Astrocyte (in vitro differentiated cells and primary cell): ENCODE measurements around the gene B3GALNT2. TPM values are rescaled to one million over a fixed set of nuclear protein-coding genes. Genes with fewer than 3 reads are reported as not detected.

Experiments
- DNase-seq: peaks from one replicate; pipeline ENCODE4 v3.0.0-alpha.2; 2010; ENCODE audit warnings: low read depth
- FAIRE-seq: peaks from 2 replicates; lab custom pipeline; 2011; peaks lifted over from hg19 to GRCh38; lab: Jason Lieb, UNC
- H2AFZ ChIP-seq: 2 replicates; pipeline ENCODE4 v1.6.0; 2012; ENCODE audit warnings: low read depth, low read length, inconsistent platforms
- H3K27ac ChIP-seq: 2 replicates; pipeline ENCODE4 v1.5.1; 2011; ENCODE audit warnings: low read depth, low read length, inconsistent platforms
- H3K27me3 ChIP-seq: 2 replicates; pipeline ENCODE4 v1.6.0; 2011; ENCODE audit warnings: low read length, inconsistent platforms; ENCODE audit not compliant: insufficient read depth
- H3K36me3 ChIP-seq: 2 replicates; pipeline ENCODE4 v1.5.1; 2011; ENCODE audit warnings: low read length, inconsistent platforms; ENCODE audit not compliant: insufficient read depth
- H3K4me1 ChIP-seq: 2 replicates; pipeline ENCODE4 v1.5.1; 2011; ENCODE audit warnings: low read length, inconsistent platforms; ENCODE audit not compliant: insufficient read depth
- H3K4me2 ChIP-seq: 2 replicates; pipeline ENCODE4 v1.6.0; 2012; ENCODE audit warnings: low read length, inconsistent platforms
- H3K4me3 ChIP-seq: 2 replicates; pipeline ENCODE4 v1.5.1; 2011; ENCODE audit warnings: low read depth, mild to moderate bottlenecking, low read length, inconsistent platforms; ENCODE audit not compliant: insufficient read depth
- H3K79me2 ChIP-seq: 2 replicates; pipeline ENCODE4 v1.6.0; 2012; ENCODE audit warnings: mild to moderate bottlenecking, low read length, inconsistent platforms; ENCODE audit not compliant: insufficient read depth
- H3K9ac ChIP-seq: 2 replicates; pipeline ENCODE4 v1.6.0; 2012; ENCODE audit warnings: mild to moderate bottlenecking, low read length, inconsistent platforms
- H3K9me3 ChIP-seq: 2 replicates; pipeline ENCODE4 v1.5.1; 2012; ENCODE audit warnings: low read depth, mild to moderate bottlenecking, low read length, inconsistent platforms; ENCODE audit not compliant: insufficient read depth
- H4K20me1 ChIP-seq: 2 replicates; pipeline ENCODE4 v1.6.0; 2012; ENCODE audit warnings: low read length, inconsistent platforms; ENCODE audit not compliant: insufficient read depth
- H3K27ac Mint-ChIP-seq: one replicate; pipeline ENCODE4 v1.8.0; 2021; ENCODE audit warnings: mild to moderate bottlenecking, mixed read lengths; ENCODE audit not compliant: unreplicated experiment
- H3K27me3 Mint-ChIP-seq: one replicate; pipeline ENCODE4 v1.8.0; 2021; ENCODE audit warnings: low read depth, mixed read lengths; ENCODE audit not compliant: unreplicated experiment
- H3K36me3 Mint-ChIP-seq: one replicate; pipeline ENCODE4 v1.8.0; 2021; ENCODE audit warnings: low read depth, mixed read lengths; ENCODE audit not compliant: unreplicated experiment
- H3K4me1 Mint-ChIP-seq: one replicate; pipeline ENCODE4 v1.8.0; 2021; ENCODE audit warnings: low read depth, mixed read lengths; ENCODE audit not compliant: unreplicated experiment
- H3K4me3 Mint-ChIP-seq: one replicate; pipeline ENCODE4 v1.8.0; 2021; ENCODE audit warnings: mild to moderate bottlenecking, moderate library complexity, mixed read lengths; ENCODE audit not compliant: unreplicated experiment
- H3K9me3 Mint-ChIP-seq: one replicate; pipeline ENCODE4 v1.8.0; 2021; ENCODE audit warnings: mild to moderate bottlenecking, mixed read lengths; ENCODE audit not compliant: unreplicated experiment
- EZH2 ChIP-seq: IDR thresholded peaks from 2 replicates; pipeline ENCODE4 v1.6.1; 2012; ENCODE audit warnings: mild to moderate bottlenecking, low read length, inconsistent platforms; ENCODE audit not compliant: insufficient read depth
- total RNA-seq: library from RNA; stranded (reverse); gene quantifications from 2 replicates; pipeline ENCODE4 v1.2.1, GENCODE V29; 2021
- TF ChIP-seq, protein P1 (sequence below): IDR thresholded peaks from 2 replicates; pipeline ENCODE4 v1.5.1; 2011; ENCODE audit warnings: low read depth, mild to moderate bottlenecking, inconsistent platforms, low read length, moderate library complexity; ENCODE audit not compliant: insufficient read depth

Gene B3GALNT2
- total RNA-seq, 1 donor from 2014 or later = 40.5 TPM

DNA sequence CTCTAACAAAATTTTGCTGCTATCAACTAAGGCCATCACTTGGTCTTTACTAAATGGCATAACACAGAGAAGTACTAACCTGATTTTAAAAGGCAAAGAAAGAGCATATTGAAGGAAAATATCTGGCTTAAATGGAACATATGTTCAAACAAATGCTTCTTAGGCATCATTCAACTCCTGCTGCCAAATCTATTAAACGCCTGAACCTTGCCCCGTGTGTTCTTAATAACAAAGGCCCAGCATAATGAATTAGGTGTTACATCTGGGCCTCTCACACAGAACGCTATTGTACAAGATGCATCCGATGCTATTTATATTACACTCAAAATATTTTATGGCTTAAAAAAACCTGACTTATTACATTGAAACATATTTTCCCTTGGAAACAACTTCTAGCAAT is 48.4 kb downstream of the B3GALNT2 start:
- Histone ChIP-seq H2AFZ (no peak overlapping the region), H3K4me2 (no peak overlapping the region), H3K27ac (no peak overlapping the region), H3K36me3 (peaks cover 12% of the 10 kb centered on the region), H4K20me1 (no peaks in the 10 kb centered on the region), H3K79me2 (no peaks in the 10 kb centered on the region), H3K27me3 (no peaks in the 10 kb centered on the region), H3K4me3 (no peak overlapping the region), H3K9me3 (no peaks in the 10 kb centered on the region), H3K4me1 (no peaks in the 10 kb centered on the region), H3K9ac (no peak overlapping the region)
- no peaks in the 10 kb centered on the region for H3K9me3 Mint-ChIP-seq
- TF ChIP-seq, protein P1, sequence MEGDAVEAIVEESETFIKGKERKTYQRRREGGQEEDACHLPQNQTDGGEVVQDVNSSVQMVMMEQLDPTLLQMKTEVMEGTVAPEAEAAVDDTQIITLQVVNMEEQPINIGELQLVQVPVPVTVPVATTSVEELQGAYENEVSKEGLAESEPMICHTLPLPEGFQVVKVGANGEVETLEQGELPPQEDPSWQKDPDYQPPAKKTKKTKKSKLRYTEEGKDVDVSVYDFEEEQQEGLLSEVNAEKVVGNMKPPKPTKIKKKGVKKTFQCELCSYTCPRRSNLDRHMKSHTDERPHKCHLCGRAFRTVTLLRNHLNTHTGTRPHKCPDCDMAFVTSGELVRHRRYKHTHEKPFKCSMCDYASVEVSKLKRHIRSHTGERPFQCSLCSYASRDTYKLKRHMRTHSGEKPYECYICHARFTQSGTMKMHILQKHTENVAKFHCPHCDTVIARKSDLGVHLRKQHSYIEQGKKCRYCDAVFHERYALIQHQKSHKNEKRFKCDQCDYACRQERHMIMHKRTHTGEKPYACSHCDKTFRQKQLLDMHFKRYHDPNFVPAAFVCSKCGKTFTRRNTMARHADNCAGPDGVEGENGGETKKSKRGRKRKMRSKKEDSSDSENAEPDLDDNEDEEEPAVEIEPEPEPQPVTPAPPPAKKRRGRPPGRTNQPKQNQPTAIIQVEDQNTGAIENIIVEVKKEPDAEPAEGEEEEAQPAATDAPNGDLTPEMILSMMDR = no peak
- TF ChIP-seq EZH2 = no peak
- DNase-seq (no peak), FAIRE-seq (no peak)
- peaks cover 6% of the 10 kb centered on the region for H3K36me3 Mint-ChIP-seq
- no peak overlapping the region for H3K27ac Mint-ChIP-seq
- H3K4me1 Mint-ChIP-seq = peaks cover 6% of the 10 kb centered on the region
- H3K4me3 Mint-ChIP-seq = no peak overlapping the region
- no peaks in the 10 kb centered on the region for H3K27me3 Mint-ChIP-seq

- H3K9me3 Mint-ChIP-seq = no peaks in the 10 kb centered on the region
- H3K27me3 ChIP-seq = no peaks in the 10 kb centered on the region
- no peaks in the 10 kb centered on the region for H4K20me1 ChIP-seq
- no peak overlapping the region for H3K4me2 ChIP-seq
- FAIRE-seq (no peak), DNase-seq (no peak)
- no peaks in the 10 kb centered on the region for H3K79me2 ChIP-seq
- no peak overlapping the region for H3K4me3 Mint-ChIP-seq
- H3K27me3 Mint-ChIP-seq = no peaks in the 10 kb centered on the region
- H3K9ac ChIP-seq = no peak overlapping the region
- peaks cover 10% of the 10 kb centered on the region for H3K36me3 Mint-ChIP-seq
- H3K27ac ChIP-seq = no peak overlapping the region
- peaks cover 19% of the 10 kb centered on the region for H3K36me3 ChIP-seq
- no peaks in the 10 kb centered on the region for H3K4me1 ChIP-seq
- H3K4me3 ChIP-seq = no peak overlapping the region
- no peak for TF ChIP-seq EZH2
- TF ChIP-seq, protein P1 = no peak
- peaks cover 13% of the 10 kb centered on the region for H3K4me1 Mint-ChIP-seq
- no peaks in the 10 kb centered on the region for H3K9me3 ChIP-seq
- no peak overlapping the region for H3K27ac Mint-ChIP-seq
- H2AFZ ChIP-seq = no peak overlapping the region
These were observed 49.2 kb downstream of the B3GALNT2 start for GRCh38 chr1:235455097-235455496.

DNA sequence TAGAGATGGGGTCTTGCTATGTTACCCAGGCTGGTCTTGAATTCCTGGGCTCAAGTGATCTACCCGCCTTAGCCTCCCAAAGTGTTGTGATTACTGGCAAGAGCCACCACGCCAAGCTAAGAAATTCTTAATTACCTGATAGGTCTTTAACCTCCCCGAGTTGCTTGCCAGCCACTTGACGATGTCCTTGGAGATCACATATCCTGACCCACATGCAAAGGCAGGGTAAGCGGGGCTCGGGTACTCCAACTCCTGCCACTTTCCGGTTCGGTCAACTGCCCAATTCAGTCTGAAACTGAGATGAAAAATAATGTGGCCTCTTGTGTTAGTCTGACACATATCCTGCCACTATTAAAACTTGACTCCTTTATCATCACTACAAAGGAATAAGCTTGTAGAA is 50.2 kb downstream of the B3GALNT2 start:
- Histone ChIP-seq H3K79me2 (no peaks in the 10 kb centered on the region), H3K4me2 (no peak overlapping the region), H3K9ac (no peak overlapping the region), H4K20me1 (no peaks in the 10 kb centered on the region), H3K27ac (no peak overlapping the region), H3K36me3 (peaks cover 25% of the 10 kb centered on the region), H3K4me3 (no peak overlapping the region), H2AFZ (no peak overlapping the region), H3K27me3 (no peaks in the 10 kb centered on the region), H3K9me3 (no peaks in the 10 kb centered on the region), H3K4me1 (no peaks in the 10 kb centered on the region)
- H3K4me3 Mint-ChIP-seq = no peak overlapping the region
- H3K36me3 Mint-ChIP-seq = peaks cover 13% of the 10 kb centered on the region
- FAIRE-seq (no peak), DNase-seq (no peak)
- H3K9me3 Mint-ChIP-seq = no peaks in the 10 kb centered on the region
- TF ChIP-seq EZH2 = no peak
- TF ChIP-seq, protein P1 = no peak
- no peaks in the 10 kb centered on the region for H3K27me3 Mint-ChIP-seq
- H3K27ac Mint-ChIP-seq = no peak overlapping the region
- peaks cover 17% of the 10 kb centered on the region for H3K4me1 Mint-ChIP-seq
